NOMO-1 (cell line): ENCODE data around the gene OIT3.
"Not testable (repeated sequence)": the region's sequence is repeated elsewhere in the genome, so short reads cannot be mapped to it uniquely, and the experiment has no call there.

Source experiments
- DNase-seq, 2 experiments: peaks; one replicate each; lab custom pipeline; 2025; ENCODE audit not compliant: unreplicated experiment in 2 of 2; lab: John Stamatoyannopoulos, UW

The OIT3 gene

GRCh38 chr10:72899545-72899944, 6.0 kb downstream of the OIT3 start:
- no peak for DNase-seq

GRCh38 chr10:72903941-72904446, 10.5 kb downstream of the OIT3 start:
- not testable (repeated sequence) for DNase-seq

- DNase-seq = peak; percentile 8 to 53
These were observed 11.3 kb downstream of the OIT3 start for GRCh38 chr10:72904806-72905205.

- peak in 1 of 2 experiments; percentile 15 for DNase-seq
These were observed 12.9 kb downstream of the OIT3 start for GRCh38 chr10:72906446-72906845.

GRCh38 chr10:72910705-72911104, 17.2 kb downstream of the OIT3 start:
- no peak for DNase-seq

GRCh38 chr10:72911758-72912157, 18.2 kb downstream of the OIT3 start:
- DNase-seq = no peak

GRCh38 chr10:72912736-72913135, 19.2 kb downstream of the OIT3 start:
- DNase-seq = no peak

- DNase-seq = no peak
These were observed 19.7 kb downstream of the OIT3 start for GRCh38 chr10:72913287-72913686.

- not testable (repeated sequence) for DNase-seq
These were observed 23.7 kb downstream of the OIT3 start for GRCh38 chr10:72917201-72917600.

GRCh38 chr10:72917803-72918332, 24.3 kb downstream of the OIT3 start:
- DNase-seq = not testable (repeated sequence)

GRCh38 chr10:72918352-72918751, 24.8 kb downstream of the OIT3 start:
- no peak for DNase-seq

- DNase-seq = not testable (repeated sequence)
These were observed 27.7 kb downstream of the OIT3 start for GRCh38 chr10:72921147-72921683.

- DNase-seq = no peak
These were observed 30.8 kb downstream of the OIT3 start for GRCh38 chr10:72924351-72924750.

- DNase-seq = no peak
These were observed 32.5 kb downstream of the OIT3 start for GRCh38 chr10:72925951-72926465.

- DNase-seq = no peak
These were observed 33.9 kb downstream of the OIT3 start for GRCh38 chr10:72927485-72927884.

- no peak for DNase-seq
These were observed 35.3 kb downstream of the OIT3 start for GRCh38 chr10:72928798-72929197.

- no peak for DNase-seq
These were observed 36.7 kb downstream of the OIT3 start for GRCh38 chr10:72930276-72930675.

GRCh38 chr10:72932259-72933015, 38.9 kb downstream of the OIT3 start:
- DNase-seq = peak in 1 of 2 experiments; percentile 7

GRCh38 chr10:72935361-72935760, 41.8 kb downstream of the OIT3 start:
- no peak for DNase-seq

GRCh38 chr10:72943498-72944234, 50.1 kb downstream of the OIT3 start:
- no peak for DNase-seq

GRCh38 chr10:72946963-72947362, 53.4 kb downstream of the OIT3 start:
- no peak for DNase-seq
